Keratinocyte (primary cell): ENCODE results near the gene OR2AT4. TPM values are rescaled to one million over a fixed set of nuclear protein-coding genes. Genes with fewer than 3 reads are reported as not detected.

ENCODE experiments used
- DNase-seq: peaks from one replicate; pipeline ENCODE4 v3.0.0-alpha.2; 2011; ENCODE audit warnings: low read depth, missing footprints, low spot score
- FAIRE-seq: peaks from 2 replicates; lab custom pipeline; 2011; peaks lifted over from hg19 to GRCh38; lab: Jason Lieb, UNC
- H2AFZ ChIP-seq: 2 replicates; pipeline ENCODE4 v1.6.0; 2012; ENCODE audit warnings: low read length, control low read depth, inconsistent platforms; ENCODE audit not compliant: control insufficient read depth
- H3K27ac ChIP-seq: 2 replicates; pipeline ENCODE4 v1.5.1; 2011; ENCODE audit warnings: low read length; ENCODE audit not compliant: control insufficient read depth, insufficient read depth
- H3K27me3 ChIP-seq: 3 replicates; pipeline ENCODE4 v1.6.0; 2011; ENCODE audit warnings: low read length; ENCODE audit not compliant: control insufficient read depth, insufficient read depth; ENCODE audit errors: extremely low read depth
- H3K36me3 ChIP-seq, 2 experiments: 2 replicates in 1 of 2; 3 replicates in 1 of 2; pipeline ENCODE4 v1.5.1; 2011; ENCODE audit warnings: low read length in 2 of 2, mild to moderate bottlenecking in 1 of 2; ENCODE audit not compliant: control insufficient read depth in 2 of 2, insufficient read depth in 2 of 2; ENCODE audit errors: extremely low read depth in 1 of 2
- H3K4me1 ChIP-seq: 3 replicates; pipeline ENCODE4 v1.5.1; 2011; ENCODE audit warnings: low read length; ENCODE audit not compliant: control insufficient read depth, insufficient read depth; ENCODE audit errors: extremely low read depth
- H3K4me2 ChIP-seq: 3 replicates; pipeline ENCODE4 v1.6.0; 2011; ENCODE audit warnings: low read depth, low read length; ENCODE audit not compliant: control insufficient read depth, insufficient read depth; ENCODE audit errors: extremely low read depth
- H3K4me3 ChIP-seq, 3 experiments: fragments of 200-600 bp in 1 of 3; sonication (generic) in 1 of 3; 2 replicates in 2 of 3; 3 replicates in 1 of 3; pipeline ENCODE4 v1.5.1; 2011 to 2016; ENCODE audit warnings: low read length in 3 of 3, mild to moderate bottlenecking in 3 of 3, control low read depth in 2 of 3, inconsistent platforms in 1 of 3, low read depth in 1 of 3, mixed read lengths in 1 of 3, mixed run types in 1 of 3, moderate library complexity in 1 of 3; ENCODE audit not compliant: control insufficient read depth in 2 of 3, insufficient read depth in 2 of 3; ENCODE audit errors: extremely low read depth in 1 of 3
- H3K79me2 ChIP-seq: 2 replicates; pipeline ENCODE4 v1.6.0; 2012; ENCODE audit warnings: low read length; ENCODE audit not compliant: control insufficient read depth, insufficient read depth
- H3K9ac ChIP-seq: 3 replicates; pipeline ENCODE4 v1.6.0; 2011; ENCODE audit warnings: low read length; ENCODE audit not compliant: control insufficient read depth, insufficient read depth; ENCODE audit errors: extremely low read depth
- H3K9me1 ChIP-seq: 3 replicates; pipeline ENCODE4 v1.6.0; 2011; ENCODE audit warnings: low read length; ENCODE audit not compliant: control insufficient read depth, insufficient read depth; ENCODE audit errors: extremely low read depth
- H3K9me3 ChIP-seq: 2 replicates; pipeline ENCODE4 v1.5.1; 2012; ENCODE audit warnings: low read depth, low read length; ENCODE audit not compliant: control insufficient read depth
- H4K20me1 ChIP-seq: 3 replicates; pipeline ENCODE4 v1.6.0; 2011; ENCODE audit warnings: low read length; ENCODE audit not compliant: control insufficient read depth, insufficient read depth; ENCODE audit errors: extremely low read depth
- CTCF ChIP-seq, 3 experiments: IDR thresholded peaks in 1 of 3; conservative IDR thresholded peaks in 1 of 3; optimal IDR thresholded peaks in 1 of 3; 2 replicates in 2 of 3; 3 replicates in 1 of 3; pipeline versions ENCODE3 to v1.5.1; 2011; ENCODE audit warnings: low read length in 3 of 3, mild to moderate bottlenecking in 3 of 3, moderate library complexity in 2 of 3, control low read depth in 1 of 3, inconsistent platforms in 1 of 3; ENCODE audit not compliant: insufficient read depth in 2 of 3; ENCODE audit errors: extremely low read depth in 1 of 3
- EZH2 ChIP-seq: IDR thresholded peaks from one replicate; pipeline ENCODE4 v1.6.1; 2012; ENCODE audit warnings: inconsistent platforms, mild to moderate bottlenecking, low read length, moderate library complexity
- dilution Hi-C: fragments of 300-500 bp; cut with MboI; formaldehyde crosslinking; loops from one replicate; pipeline ENCODE4 v1.7.0; 2020; ENCODE audit warnings: low sequenced_read_pairs; ENCODE audit not compliant: extremely low pct_ligation_motif_present
- polyA plus RNA-seq, 5 experiments: library from polyadenylated mRNA; depleted of rRNA in 3 of 5; stranded (reverse) in 3 of 5; stranded (forward) in 1 of 5; unstranded in 1 of 5; fragments of >200 nt; gene quantifications; 1 replicate in 1 of 5; 2 replicates in 3 of 5; 3 replicates in 1 of 5; pipeline versions ENCODE4 v1.2.1 to v1.2.3, GENCODE V29; 2011 to 2012; ENCODE audit warnings: missing spikeins in 2 of 5, low read depth in 1 of 5, low replicate concordance in 1 of 5

OR2AT4 gene
- polyA plus RNA-seq, 1 donor (not counting 4 experiments of a cell fraction or from before 2014, with no cell fraction given), result not detected

DNA sequence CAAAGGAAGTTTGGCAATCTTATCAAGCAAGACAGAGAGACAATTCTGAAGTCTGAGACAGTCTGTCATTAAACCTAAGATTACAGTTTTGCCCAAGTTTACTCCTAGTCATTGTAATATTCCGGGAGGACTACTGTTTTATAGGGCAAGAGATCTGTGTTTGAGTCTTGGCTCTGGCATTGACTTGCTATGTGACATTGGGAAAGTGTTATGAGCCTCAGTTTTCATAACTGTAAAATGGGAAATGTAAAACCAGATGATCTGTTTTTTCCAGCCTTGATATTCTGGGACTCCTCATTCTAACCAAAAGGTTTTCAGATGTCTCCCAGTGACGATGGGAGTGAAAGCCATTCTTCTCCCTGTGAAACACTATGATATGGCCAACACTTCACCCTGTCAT, 29.9 kb upstream of the OR2AT4 start:
- dilution Hi-C loops, result no loop called here
- FAIRE-seq (no peak), DNase-seq (no peak)
- TF ChIP-seq EZH2, result no peak
- no peak for TF ChIP-seq CTCF (optimal IDR thresholded peaks at IDR 0.05 in 1 of 3, IDR thresholded peaks at IDR 0.05 in 1 of 3, conservative IDR thresholded peaks at IDR 0.05 in 1 of 3; ENCODE audit: extremely low read depth in 1 of 3, insufficient read depth in 2 of 3, low read length in 3 of 3)
- Histone ChIP-seq H3K9me3 (no peaks in the 10 kb centered on the region), H3K27me3 (no peaks in the 10 kb centered on the region), H4K20me1 (no peaks in the 10 kb centered on the region), H3K9ac (no peak overlapping the region), H2AFZ (no peak overlapping the region), H3K4me1 (no peaks in the 10 kb centered on the region), H3K9me1 (no peaks in the 10 kb centered on the region), H3K4me2 (no peak overlapping the region), H3K36me3 (no peaks in the 10 kb centered on the region), H3K27ac (no peak overlapping the region), H3K4me3 (no peak overlapping the region), H3K79me2 (no peaks in the 10 kb centered on the region)

- no peak overlapping the region for H3K27ac ChIP-seq
- no peak overlapping the region for H2AFZ ChIP-seq
- no peaks in the 10 kb centered on the region for H4K20me1 ChIP-seq
- no peak for DNase-seq
- H3K4me1 ChIP-seq, result no peaks in the 10 kb centered on the region
- TF ChIP-seq CTCF (optimal IDR thresholded peaks at IDR 0.05 in 1 of 3, IDR thresholded peaks at IDR 0.05 in 1 of 3, conservative IDR thresholded peaks at IDR 0.05 in 1 of 3; ENCODE audit: extremely low read depth in 1 of 3, insufficient read depth in 2 of 3, low read length in 3 of 3) (no peak), EZH2 (no peak)
- peaks cover 3% of the 10 kb centered on the region for H3K9me3 ChIP-seq
- H3K27me3 ChIP-seq, result no peaks in the 10 kb centered on the region
- H3K9me1 ChIP-seq, result no peaks in the 10 kb centered on the region
- H3K4me2 ChIP-seq, result no peak overlapping the region
- no peaks in the 10 kb centered on the region for H3K79me2 ChIP-seq
- no peaks in the 10 kb centered on the region for H3K36me3 ChIP-seq
- no peak for FAIRE-seq
- dilution Hi-C loops, result no loop called here
- H3K4me3 ChIP-seq, result no peak overlapping the region
- no peak overlapping the region for H3K9ac ChIP-seq
Observed at GRCh38 chr11:75118577-75118976, 21.9 kb upstream of the OR2AT4 start.
